GM12873 (cell line): ENCODE results near the gene ZBED6.

Experiments used
- CTCF ChIP-seq: IDR thresholded peaks from 2 replicates; pipeline ENCODE4 v1.5.1; 2012; ENCODE audit warnings: low read depth, mild to moderate bottlenecking, moderate library complexity, low read length, control low read depth; ENCODE audit not compliant: insufficient read depth; ENCODE audit errors: missing control alignments

Gene ZBED6

GRCh38 chr1:203799971-203800370 lies 4.5 kb downstream of the ZBED6 start:
- TF ChIP-seq CTCF: no peak

GRCh38 chr1:203805689-203806088 lies 10.3 kb downstream of the ZBED6 start:
- TF ChIP-seq CTCF: no peak

DNA sequence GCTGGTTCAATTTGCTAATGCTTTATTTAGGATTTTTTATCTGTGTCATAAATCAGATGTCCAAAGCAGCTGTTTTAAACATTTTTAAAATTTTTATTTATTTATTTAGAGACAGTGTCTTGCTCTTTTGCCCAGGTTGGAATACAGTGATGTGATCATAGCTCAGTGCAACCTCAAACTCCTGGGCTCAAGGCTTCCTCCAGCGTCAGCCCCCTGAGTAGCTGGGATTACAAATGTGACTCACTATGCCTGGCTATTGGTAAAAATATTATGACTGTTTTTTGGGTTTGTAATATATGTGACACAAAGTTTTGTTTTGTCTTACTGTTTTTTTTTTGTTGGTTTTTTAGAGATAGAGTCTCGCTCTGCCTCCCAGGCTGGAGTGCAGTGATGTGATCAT lies 11.8 kb downstream of the ZBED6 start:
- TF ChIP-seq CTCF: no peak

DNA sequence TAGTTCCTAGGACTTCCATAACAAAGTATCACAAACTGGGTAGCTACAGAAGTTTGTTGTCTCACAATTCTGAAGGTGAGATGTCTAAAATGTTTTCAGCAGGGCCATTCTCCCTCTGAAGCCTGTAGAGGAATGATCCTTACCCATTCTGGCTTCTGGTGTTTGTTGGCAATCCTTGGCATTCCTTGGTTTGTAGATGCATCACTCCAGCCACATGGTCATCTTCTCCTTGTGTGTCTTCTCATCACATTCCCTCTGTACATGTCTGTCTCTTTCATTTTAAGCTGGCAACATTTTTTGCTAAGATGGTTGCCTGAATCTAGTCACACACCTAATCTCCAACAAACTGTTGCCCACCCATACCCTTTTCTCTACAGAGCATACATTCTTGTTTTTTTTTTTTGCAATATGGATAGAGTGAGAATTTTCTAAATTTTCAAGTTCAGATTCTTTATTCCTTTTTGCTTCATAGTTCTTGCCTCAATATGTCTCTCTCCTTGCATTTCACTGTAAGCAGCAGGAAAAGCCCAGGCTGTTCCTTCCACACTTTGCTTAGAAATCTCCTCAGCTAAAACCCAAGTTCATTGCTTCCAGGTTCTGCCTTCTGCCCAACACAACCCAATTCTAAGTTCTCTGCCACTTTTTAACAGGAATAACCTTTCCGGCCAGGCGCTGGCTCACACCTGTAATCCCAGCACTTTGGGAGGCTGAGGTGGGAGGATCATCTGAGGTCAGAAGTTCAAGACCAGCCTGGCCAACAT lies 18.3 kb downstream of the ZBED6 start:
- no peak for TF ChIP-seq CTCF

- TF ChIP-seq CTCF: no peak
These were observed 23.0 kb downstream of the ZBED6 start for GRCh38 chr1:203818399-203818798.

GRCh38 chr1:203823306-203823705 lies 27.9 kb downstream of the ZBED6 start:
- no peak for TF ChIP-seq CTCF

DNA sequence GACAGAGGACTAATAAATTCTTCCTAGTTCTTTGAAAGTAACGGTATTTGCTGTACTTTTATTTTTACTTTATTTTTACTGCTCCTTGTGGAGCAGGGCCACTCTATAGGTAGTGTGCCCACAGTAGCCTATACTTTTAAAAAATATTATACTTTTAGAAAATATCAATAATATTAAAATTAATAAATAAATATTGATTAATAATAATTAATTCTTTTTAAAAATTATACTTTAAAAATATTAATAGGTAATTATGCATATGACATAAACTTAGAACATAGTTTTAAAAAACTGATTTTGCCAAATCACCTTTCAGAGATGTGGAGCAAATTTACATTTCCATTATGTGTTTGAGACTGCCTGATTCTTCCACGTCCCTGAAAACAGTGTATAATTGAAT lies 30.8 kb downstream of the ZBED6 start:
- no peak for TF ChIP-seq CTCF
